Neuron (in vitro differentiated cells): ENCODE data around the gene UBE4B.

ENCODE experiments used
- H2AFZ ChIP-seq: one replicate; pipeline ENCODE4 v1.6.1; 2013; ENCODE audit warnings: low read depth, mild to moderate bottlenecking, inconsistent platforms, low read length, moderate library complexity
- H3K27me3 ChIP-seq: one replicate; pipeline ENCODE4 v1.6.1; 2013; ENCODE audit warnings: low read length; ENCODE audit not compliant: insufficient read depth
- H3K36me3 ChIP-seq: one replicate; pipeline ENCODE4 v1.6.1; 2013; ENCODE audit warnings: low read length; ENCODE audit not compliant: insufficient read depth
- H3K4me1 ChIP-seq: one replicate; pipeline ENCODE4 v1.6.1; 2013; ENCODE audit warnings: low read length; ENCODE audit not compliant: insufficient read depth
- H3K4me3 ChIP-seq: 2 replicates; pipeline ENCODE4 v1.5.1; 2013; ENCODE audit warnings: mild to moderate bottlenecking, low read length, moderate library complexity
- H3K9me3 ChIP-seq: one replicate; pipeline ENCODE4 v1.6.1; 2013; ENCODE audit warnings: low read length

The UBE4B gene

GRCh38 chr1:10114746-10115145 is 82.0 kb downstream of the UBE4B start:
- no peaks in the 10 kb centered on the region for H3K9me3 ChIP-seq
- H3K27me3 ChIP-seq: no peaks in the 10 kb centered on the region
- H2AFZ ChIP-seq: no peak overlapping the region
- H3K36me3 ChIP-seq: peaks cover 30% of the 10 kb centered on the region
- no peaks in the 10 kb centered on the region for H3K4me1 ChIP-seq
- no peak overlapping the region for H3K4me3 ChIP-seq

GRCh38 chr1:10117132-10117531 is 84.4 kb downstream of the UBE4B start:
- no peak overlapping the region for H3K4me3 ChIP-seq
- H3K9me3 ChIP-seq: no peaks in the 10 kb centered on the region
- no peak overlapping the region for H2AFZ ChIP-seq
- no peaks in the 10 kb centered on the region for H3K27me3 ChIP-seq
- no peaks in the 10 kb centered on the region for H3K4me1 ChIP-seq
- peaks cover 39% of the 10 kb centered on the region for H3K36me3 ChIP-seq

- H3K4me1 ChIP-seq: no peaks in the 10 kb centered on the region
- H3K4me3 ChIP-seq: no peak overlapping the region
- H3K36me3 ChIP-seq: peaks cover 44% of the 10 kb centered on the region
Observed at GRCh38 chr1:10117865-10118264, 85.1 kb downstream of the UBE4B start.

GRCh38 chr1:10121688-10122087 is 88.9 kb downstream of the UBE4B start:
- Histone ChIP-seq H3K27me3 (no peaks in the 10 kb centered on the region), H3K4me1 (no peaks in the 10 kb centered on the region), H2AFZ (no peak overlapping the region), H3K36me3 (peaks cover 41% of the 10 kb centered on the region), H3K9me3 (no peaks in the 10 kb centered on the region), H3K4me3 (no peak overlapping the region)

More at GRCh38 chr1:10117865-10118264, 85.1 kb downstream of the UBE4B start:
- Histone ChIP-seq H2AFZ (no peak overlapping the region), H3K9me3 (no peaks in the 10 kb centered on the region), H3K27me3 (no peaks in the 10 kb centered on the region)

- no peaks in the 10 kb centered on the region for H3K9me3 ChIP-seq
- H3K27me3 ChIP-seq: no peaks in the 10 kb centered on the region
- no peaks in the 10 kb centered on the region for H3K4me1 ChIP-seq
- H2AFZ ChIP-seq: no peak overlapping the region
- no peak overlapping the region for H3K4me3 ChIP-seq
- H3K36me3 ChIP-seq: peaks cover 36% of the 10 kb centered on the region
Observed at GRCh38 chr1:10122926-10123325, 90.2 kb downstream of the UBE4B start.

GRCh38 chr1:10128101-10128765 is 95.5 kb downstream of the UBE4B start:
- peaks cover 4% of the 10 kb centered on the region for H3K4me1 ChIP-seq
- H2AFZ ChIP-seq: no peak overlapping the region
- H3K27me3 ChIP-seq: no peaks in the 10 kb centered on the region
- no peak overlapping the region for H3K4me3 ChIP-seq
- peaks cover 40% of the 10 kb centered on the region for H3K36me3 ChIP-seq
- no peaks in the 10 kb centered on the region for H3K9me3 ChIP-seq

GRCh38 chr1:10132316-10132715 is 99.6 kb downstream of the UBE4B start:
- peaks cover 59% of the 10 kb centered on the region for H3K36me3 ChIP-seq

GRCh38 chr1:10132852-10133251 is 100.1 kb downstream of the UBE4B start:
- H3K4me3 ChIP-seq: no peak overlapping the region
- peaks cover 4% of the 10 kb centered on the region for H3K4me1 ChIP-seq
- H3K27me3 ChIP-seq: no peaks in the 10 kb centered on the region
- no peak overlapping the region for H2AFZ ChIP-seq
- no peaks in the 10 kb centered on the region for H3K9me3 ChIP-seq
- peaks cover 63% of the 10 kb centered on the region for H3K36me3 ChIP-seq

More at GRCh38 chr1:10132316-10132715, 99.6 kb downstream of the UBE4B start:
- H3K4me1 ChIP-seq: peaks cover 4% of the 10 kb centered on the region
- no peak overlapping the region for H3K4me3 ChIP-seq
- no peak overlapping the region for H2AFZ ChIP-seq
- H3K27me3 ChIP-seq: no peaks in the 10 kb centered on the region
- H3K9me3 ChIP-seq: no peaks in the 10 kb centered on the region

GRCh38 chr1:10140981-10141380 is 108.2 kb downstream of the UBE4B start:
- Histone ChIP-seq H3K4me1 (no peaks in the 10 kb centered on the region), H3K9me3 (peaks cover 2% of the 10 kb centered on the region), H3K27me3 (no peaks in the 10 kb centered on the region), H3K36me3 (peaks cover 46% of the 10 kb centered on the region), H2AFZ (no peak overlapping the region), H3K4me3 (no peak overlapping the region)

GRCh38 chr1:10143961-10144485 is 111.3 kb downstream of the UBE4B start:
- Histone ChIP-seq H3K9me3 (peaks cover 2% of the 10 kb centered on the region), H3K4me1 (no peaks in the 10 kb centered on the region), H3K36me3 (peaks cover 23% of the 10 kb centered on the region), H3K27me3 (no peaks in the 10 kb centered on the region), H3K4me3 (no peak overlapping the region), H2AFZ (no peak overlapping the region)

- no peaks in the 10 kb centered on the region for H3K27me3 ChIP-seq
- no peaks in the 10 kb centered on the region for H3K4me1 ChIP-seq
- peaks cover 13% of the 10 kb centered on the region for H3K36me3 ChIP-seq
- H3K4me3 ChIP-seq: no peak overlapping the region
- no peaks in the 10 kb centered on the region for H3K9me3 ChIP-seq
- H2AFZ ChIP-seq: no peak overlapping the region
Observed at GRCh38 chr1:10146391-10146790, 113.6 kb downstream of the UBE4B start.

GRCh38 chr1:10149231-10149630 is 116.5 kb downstream of the UBE4B start:
- no peak overlapping the region for H2AFZ ChIP-seq
- H3K4me3 ChIP-seq: no peak overlapping the region

GRCh38 chr1:10152709-10153284 is 120.0 kb downstream of the UBE4B start:
- peaks cover 23% of the 10 kb centered on the region for H3K36me3 ChIP-seq
- no peak overlapping the region for H2AFZ ChIP-seq
- H3K27me3 ChIP-seq: no peaks in the 10 kb centered on the region
- H3K4me1 ChIP-seq: no peaks in the 10 kb centered on the region
- H3K4me3 ChIP-seq: no peak overlapping the region
- H3K9me3 ChIP-seq: no peaks in the 10 kb centered on the region

More at GRCh38 chr1:10149231-10149630, 116.5 kb downstream of the UBE4B start:
- no peaks in the 10 kb centered on the region for H3K4me1 ChIP-seq
- H3K9me3 ChIP-seq: no peaks in the 10 kb centered on the region
- no peaks in the 10 kb centered on the region for H3K27me3 ChIP-seq
- H3K36me3 ChIP-seq: peaks cover 18% of the 10 kb centered on the region
